NK-92 (cell line): Measurements from ENCODE around the gene TRMT5.

Source experiments
- DNase-seq: peaks from one replicate; lab custom pipeline; 2025; ENCODE audit not compliant: unreplicated experiment; lab: John Stamatoyannopoulos, UW

Gene TRMT5, protein sequence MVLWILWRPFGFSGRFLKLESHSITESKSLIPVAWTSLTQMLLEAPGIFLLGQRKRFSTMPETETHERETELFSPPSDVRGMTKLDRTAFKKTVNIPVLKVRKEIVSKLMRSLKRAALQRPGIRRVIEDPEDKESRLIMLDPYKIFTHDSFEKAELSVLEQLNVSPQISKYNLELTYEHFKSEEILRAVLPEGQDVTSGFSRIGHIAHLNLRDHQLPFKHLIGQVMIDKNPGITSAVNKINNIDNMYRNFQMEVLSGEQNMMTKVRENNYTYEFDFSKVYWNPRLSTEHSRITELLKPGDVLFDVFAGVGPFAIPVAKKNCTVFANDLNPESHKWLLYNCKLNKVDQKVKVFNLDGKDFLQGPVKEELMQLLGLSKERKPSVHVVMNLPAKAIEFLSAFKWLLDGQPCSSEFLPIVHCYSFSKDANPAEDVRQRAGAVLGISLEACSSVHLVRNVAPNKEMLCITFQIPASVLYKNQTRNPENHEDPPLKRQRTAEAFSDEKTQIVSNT

DNA sequence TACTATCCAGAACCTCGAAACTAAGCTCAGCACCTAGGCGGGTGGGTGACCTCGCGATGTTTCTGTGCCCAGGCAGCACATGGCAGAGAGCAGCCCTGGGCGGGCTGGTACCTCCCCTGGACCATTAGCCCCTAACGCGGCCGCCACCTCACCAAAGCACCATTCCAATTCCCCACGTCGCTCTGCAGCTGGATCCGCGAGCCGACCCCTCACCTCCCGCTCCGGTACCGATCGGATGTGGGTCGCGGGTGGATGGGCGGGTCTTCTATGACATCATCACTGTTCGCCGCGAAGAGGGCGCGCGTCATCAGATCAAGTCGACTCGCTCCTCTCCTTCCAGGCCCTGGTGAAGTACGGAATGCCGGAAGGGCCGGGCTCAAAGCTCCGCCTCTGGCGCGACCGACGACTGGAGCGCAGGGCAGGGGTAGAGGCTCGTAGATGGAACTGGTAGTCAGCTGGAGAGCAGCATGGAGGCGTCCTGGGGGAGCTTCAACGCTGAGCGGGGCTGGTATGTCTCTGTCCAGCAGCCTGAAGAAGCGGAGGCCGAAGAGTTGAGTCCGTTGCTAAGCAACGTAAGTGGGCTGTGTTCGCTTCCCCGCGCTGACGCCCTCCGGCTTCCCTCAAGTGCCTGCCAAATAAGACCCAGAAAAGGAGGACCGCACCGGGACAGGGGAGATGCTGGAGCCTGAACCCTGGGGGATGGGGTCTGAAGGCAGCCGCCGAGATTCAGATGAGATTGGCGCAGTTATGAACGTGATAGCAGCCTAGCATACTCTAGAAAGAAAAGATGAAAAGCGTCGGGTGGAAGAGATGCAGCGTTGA, at the start of gene TRMT5, which contains the start of gene SLC38A6:
Gene TRMT5, minus strand, starts transcription at position 269 of the 822 bp plus-strand sequence. Its CDS starts 106 bp downstream, at position 163.
Gene SLC38A6, plus strand, starts transcription at position 435 of the 822 bp plus-strand sequence. Its CDS starts 33 bp downstream, at position 468.
- DNase-seq, result peak; percentile 39

DNA sequence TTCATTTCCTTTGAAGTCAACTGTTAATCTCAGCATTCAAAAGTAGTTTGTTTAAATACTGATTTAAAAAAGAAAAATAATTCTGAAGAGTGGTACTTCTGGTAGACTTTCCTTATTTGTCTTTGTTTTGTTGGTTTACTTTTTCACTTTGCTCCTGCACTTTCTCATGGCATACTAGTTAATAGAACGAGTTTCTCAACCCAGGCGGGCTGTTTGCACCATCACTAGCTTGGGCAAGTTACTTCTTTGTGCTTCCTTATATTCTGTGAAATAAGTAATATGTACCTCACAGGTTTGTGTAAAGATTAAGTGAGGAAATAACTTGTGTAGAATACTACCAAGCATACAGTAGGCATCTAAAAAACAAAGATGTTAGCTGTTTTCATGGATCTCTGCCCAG, 45.6 kb upstream of the TRMT5 start:
- DNase-seq, result no peak

DNA sequence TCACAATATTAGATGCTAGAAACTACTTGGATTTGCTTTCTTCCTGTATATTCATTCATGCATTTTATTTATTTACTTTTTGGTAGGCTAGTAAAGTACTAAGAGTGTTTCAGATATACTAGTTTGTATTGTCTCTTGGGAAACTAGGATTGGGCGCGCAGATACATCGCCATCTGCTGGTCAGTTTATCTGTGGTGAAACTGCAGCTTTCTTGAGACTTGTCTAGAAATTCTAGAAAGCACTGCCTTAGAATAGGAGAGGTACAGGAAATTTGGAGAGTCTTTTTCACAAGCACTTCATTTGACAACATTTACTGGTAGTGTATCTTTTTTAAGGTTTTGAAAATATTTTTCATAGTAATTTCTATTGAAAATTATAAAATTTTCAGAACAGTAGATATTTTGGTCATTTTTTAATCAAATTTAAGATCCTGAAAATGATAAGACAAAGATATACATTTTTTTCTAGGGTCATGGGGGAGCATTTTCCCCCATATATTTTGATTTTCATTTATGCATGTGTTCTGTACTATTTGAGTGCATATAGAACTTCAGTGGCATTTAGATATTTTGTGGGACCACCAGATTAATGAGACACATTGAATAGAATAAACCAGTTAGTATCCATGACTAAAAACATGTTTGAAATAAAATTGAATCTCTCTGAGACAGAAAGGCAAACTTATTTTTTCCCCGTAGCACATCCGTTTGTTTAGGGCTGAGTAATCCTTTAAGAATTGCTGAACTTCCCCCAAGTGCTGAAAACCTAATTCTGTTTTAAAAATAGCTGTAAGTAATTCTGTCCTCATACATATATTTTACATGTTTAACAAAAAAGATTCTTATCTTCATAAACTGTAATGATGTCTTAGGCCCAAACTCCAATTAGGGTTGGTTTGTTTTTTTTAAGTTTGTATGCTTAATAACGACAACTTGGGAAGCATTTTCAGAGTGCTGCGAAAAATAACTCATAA, 44.7 kb upstream of the TRMT5 start:
- no peak for DNase-seq

DNA sequence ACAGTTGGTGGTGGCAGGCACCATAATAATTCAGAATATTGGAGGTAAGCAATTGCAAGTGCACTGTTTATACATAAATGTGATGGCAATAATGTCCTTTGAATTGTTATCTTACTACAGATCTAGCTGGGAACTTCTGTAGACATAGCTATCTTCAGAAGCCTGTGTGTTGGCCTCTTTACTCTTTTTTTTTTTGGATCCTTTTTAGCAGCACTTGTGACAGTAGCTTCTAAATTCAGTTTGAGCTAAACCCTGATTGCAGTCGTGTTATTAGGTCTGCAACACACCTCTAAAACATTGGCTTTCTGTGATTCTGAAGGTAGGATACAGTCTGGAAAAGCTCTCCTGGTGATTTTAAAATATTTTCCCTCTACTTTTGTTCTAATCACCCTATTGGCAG, 38.7 kb upstream of the TRMT5 start:
- DNase-seq, result no peak

DNA sequence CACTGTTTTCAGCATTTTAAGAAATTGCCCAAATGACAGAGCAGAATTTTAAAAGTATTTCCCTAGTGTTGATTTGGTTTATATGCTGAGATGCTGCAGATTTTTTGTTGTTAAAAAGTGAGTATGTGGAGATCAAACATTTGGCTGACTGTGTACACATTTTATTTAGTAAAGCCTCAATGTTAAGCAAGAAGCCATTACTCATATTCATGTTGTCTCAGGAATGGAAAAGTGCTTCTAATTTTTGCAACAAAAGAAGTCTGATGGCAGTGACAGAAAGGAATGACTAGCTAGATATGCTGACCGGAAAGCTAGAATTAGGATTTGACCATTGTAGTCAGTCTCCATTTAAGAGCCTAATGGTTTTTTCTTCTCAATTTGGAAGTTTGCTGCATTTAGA, 22.7 kb upstream of the TRMT5 start:
- no peak for DNase-seq

DNA sequence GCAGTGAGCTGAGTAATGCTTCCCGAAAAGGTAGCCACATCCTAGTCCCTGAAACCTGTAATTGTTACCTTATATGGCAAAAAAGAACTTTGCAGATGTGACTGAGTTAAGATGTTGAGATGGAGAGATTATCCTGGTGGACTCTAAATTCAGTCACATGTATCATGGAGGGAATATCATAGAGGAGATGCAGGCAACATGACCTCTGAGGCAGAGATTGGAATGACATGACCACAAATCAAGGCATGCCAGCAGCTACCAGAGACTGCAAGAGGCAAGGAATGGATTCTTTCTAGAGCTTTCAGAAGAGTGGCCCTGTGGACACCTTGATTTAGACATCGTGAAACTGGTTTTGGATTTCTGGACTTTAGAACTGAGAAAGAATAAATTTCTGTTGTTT, 18.7 kb upstream of the TRMT5 start:
- DNase-seq, result no peak

DNA sequence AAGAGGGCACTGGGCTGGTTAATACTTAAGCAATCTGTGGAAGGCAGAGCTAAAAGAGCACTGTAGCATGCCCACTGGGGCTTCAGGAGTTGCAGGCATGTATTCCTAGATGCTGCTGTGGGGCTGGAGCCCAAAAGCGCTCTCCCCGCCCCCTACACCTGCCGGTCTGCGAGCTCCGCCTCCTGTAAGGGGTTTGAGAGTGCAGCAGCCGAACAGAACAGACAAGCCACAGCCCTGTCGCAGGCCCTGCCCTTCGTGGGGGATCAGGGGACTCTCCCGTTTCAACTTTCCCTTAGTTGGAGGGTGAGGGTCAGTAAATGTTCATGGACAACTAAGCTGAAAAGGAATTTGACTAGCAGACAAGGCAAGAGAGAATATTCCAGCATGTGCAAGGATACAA, 17.7 kb upstream of the TRMT5 start:
- DNase-seq, result no peak

DNA sequence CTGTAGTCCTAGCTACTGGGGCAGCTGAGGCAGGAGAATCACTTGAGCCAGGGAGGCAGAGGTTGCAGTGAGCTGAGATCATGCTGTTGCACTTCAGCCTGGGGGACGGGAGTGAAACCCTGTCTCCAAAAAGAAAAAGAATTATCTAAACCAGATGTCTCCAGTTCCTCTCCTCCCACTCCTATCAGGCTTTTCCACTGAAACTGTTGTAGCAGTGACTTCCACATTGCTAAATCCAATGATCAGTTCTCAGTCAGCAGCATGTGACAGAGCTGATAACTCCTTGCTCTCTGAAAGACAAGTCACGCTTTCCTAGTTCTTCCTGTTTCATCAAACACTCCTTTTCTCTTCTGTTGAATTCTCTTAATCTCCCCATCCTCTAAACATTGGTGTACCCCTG, 8.7 kb upstream of the TRMT5 start:
- DNase-seq, result no peak

DNA sequence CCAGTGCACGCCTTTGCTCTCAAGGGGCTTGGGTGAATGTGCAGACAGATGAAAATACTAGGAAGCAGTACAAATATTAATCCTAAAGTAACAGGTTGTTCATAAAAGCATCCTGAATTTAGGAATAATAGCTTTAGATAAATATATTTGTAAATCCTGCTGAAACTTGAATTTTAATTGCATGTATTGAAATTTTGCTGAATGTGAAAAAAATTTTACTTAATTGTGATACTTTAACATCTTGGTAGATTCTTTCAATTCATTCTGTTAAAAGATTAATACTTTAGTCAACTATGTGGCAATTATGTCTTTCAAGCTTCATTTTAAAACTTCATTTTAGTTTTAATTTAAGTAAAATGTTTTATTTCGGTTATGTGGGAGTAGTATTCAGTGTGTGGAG, 5.6 kb upstream of the TRMT5 start:
- no peak for DNase-seq

DNA sequence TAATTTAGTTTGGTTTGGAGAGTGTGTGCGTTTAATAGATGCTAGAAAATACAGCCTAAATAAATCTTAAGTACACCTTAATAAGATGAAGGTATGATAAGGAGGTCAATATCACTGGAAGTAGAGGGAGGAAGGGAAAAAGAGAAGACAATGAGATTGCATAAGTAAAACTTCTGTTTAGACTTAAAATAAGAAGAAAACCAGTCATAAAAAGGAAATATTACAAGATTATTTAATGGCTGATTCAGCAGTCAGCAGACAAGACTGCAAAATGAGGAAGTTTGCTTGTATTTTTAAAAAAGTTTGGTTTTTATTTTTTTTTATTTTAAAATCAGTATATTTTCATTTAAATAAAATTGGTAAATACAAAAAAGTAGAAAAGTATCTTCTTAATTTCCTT, 3.3 kb upstream of the TRMT5 start:
- no peak for DNase-seq

DNA sequence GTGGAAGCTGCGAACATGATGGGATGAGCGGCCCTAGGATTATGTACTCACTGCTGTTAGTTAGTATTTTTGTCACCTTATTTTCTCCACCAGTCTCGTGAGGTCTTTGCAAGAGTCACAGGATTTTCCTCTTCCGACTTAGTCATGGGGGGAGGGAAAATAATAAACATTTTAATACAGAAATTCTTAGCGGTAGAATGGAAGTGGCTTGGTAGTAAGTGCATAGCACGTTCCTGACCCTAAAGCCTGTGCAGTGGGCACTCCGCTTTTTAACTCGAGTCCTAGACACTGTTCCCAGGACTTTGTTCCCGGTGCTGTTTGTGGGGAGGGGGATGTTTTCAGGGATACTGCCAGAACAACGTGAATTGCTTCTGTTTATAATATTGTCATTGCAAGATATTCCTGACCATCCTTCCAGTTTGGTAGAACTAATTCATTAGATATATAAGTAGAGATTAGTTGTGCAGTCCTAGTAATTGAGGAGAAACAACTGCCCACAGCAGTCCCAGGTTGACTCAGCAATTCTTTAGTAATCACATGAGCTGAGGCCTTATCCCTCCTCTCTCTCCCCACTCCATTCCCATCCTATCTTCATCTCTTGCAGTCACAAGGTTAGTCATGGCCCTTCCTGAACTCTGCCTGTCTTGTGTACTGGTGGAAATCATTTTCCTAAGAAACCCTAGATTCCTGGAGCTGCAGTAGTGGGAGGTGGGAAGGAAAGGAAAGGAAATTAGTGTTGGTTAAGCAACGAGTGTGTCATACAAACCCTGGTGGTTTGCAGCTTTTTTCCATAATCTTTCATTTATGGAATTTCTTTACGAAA, 965 bp upstream of the TRMT5 start:
- DNase-seq, result no peak

DNA sequence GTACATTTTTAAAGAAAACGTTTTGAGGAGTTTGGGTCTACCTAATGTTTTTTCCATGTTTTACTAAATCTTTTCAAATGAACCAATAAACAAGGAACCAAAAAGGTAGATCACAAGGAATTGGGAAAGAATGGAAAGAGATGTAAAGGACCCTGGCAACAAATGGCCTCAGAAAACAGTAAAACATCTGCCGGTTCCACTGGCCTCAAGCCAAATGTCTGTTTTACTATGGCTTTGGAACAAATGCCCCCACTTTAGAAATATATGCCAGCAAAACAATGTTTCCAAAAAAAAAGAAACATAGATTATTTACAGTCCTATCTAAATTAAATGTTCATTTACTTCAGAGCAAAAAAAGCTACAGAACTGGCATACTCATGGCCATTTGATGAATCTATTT, 3.0 kb downstream of the TRMT5 start:
- no peak for DNase-seq

DNA sequence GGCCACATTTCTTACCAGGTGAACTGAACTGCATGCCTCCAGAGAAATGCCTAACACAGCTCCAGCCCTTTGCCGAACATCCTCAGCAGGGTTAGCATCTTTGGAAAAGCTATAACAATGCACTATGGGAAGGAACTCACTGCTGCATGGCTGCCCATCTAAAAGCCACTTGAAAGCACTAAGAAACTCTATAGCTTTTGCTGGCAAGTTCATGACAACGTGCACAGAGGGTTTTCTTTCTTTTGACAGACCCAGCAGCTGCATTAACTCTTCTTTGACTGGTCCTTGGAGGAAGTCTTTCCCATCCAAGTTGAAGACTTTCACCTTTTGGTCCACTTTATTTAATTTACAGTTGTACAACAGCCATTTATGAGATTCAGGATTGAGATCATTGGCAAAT, 5.3 kb downstream of the TRMT5 start:
- no peak for DNase-seq

DNA sequence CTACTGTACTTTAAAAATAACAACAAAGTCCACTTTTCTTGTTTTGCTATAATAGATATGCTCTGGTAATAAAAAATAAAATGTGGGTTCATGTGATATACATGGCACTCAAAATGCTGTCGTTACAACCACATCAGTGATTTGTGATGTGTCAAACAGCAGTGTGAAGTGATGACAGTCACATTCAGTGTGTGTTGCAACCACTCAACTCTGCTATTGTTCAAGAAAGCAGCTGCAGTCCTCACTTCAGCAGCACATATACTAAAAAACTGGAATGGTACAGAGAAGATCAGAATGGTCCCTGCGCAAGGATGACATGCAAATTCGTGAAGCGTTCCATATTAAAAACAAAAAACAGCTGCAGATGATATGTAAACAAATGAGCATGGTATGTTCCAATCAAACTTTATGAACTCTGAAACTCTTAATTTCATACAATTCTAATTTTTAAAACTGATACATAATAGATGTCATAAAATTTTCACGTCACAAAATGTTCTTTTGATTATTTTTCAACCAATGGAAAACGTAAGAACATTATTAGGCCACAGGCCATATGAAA, 6.7 kb downstream of the TRMT5 start:
- no peak for DNase-seq

DNA sequence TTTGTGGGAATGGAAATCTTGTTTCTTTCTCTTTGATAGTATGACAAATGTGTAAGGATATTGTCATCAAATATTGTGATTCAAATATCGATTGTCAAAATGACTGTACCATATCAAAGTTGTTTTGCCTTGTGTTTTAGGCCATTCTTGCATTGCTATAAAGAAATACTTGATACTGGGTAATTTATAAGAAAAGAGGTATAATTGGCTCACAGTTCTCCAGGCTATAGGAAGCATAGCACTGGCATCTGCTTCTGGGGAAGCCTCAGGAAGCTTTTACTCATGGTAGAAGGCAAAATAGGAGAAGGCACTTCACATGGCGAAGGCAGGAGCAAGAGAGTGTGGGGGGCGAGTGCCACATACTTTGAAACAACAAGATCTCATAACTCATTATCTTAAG, 7.8 kb downstream of the TRMT5 start:
- no peak for DNase-seq

DNA sequence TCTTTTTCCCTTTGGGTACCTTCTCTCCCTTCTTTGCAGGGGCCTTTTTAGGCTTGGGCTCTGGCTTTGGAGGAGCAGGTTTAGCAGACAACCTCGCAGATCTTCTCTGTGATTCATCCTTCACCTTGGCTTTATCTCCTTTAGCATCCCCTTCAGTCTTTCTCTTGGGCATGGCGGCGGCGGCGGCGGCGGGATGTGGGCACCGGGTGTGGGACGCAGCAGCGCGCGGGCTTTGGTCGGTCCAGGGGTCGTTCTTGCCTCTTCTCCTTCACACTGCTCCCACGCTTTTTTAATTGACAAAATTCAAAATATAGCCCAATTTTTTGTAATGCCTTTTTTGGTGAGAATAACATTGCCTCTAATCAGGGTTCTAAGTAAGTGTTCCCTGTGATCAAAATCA, 8.6 kb downstream of the TRMT5 start:
- DNase-seq, result no peak

DNA sequence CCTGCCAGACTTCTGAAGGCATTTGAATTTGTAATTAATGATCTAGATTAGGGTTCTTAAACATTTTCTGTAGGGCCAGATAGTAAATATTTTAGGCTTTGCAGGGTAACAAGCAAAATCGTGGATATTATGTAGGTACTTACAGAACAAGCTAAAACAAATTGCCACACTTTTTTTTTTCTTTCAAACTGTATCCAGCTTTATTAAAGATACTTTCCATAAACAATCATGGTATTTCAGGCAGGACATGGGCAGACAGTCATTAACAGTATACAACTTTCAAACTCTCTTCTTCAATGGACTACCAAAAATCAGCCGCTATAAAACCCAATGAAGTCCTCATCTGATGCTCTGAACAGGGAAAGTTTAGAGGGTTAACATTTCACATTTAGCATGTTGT, 9.6 kb downstream of the TRMT5 start:
- DNase-seq, result no peak

DNA sequence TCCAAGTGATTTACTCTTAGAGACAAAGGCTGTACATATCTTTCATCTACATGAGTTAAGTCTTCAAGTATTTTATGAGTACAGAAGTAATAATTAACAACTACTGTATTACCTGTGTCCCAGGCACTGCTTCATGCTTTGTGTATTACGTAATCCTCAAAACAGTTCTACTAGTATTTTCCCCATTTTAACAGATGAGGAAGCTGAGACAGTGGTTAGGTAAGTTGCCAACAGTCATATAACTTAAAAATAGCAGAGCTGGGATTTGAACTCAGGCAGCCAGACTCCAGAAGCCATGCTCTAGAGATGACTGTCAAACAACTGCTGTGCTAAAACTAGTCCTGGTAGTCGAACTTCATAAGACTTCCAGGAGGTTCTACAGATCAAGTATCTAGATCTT, 10.7 kb downstream of the TRMT5 start:
- no peak for DNase-seq

DNA sequence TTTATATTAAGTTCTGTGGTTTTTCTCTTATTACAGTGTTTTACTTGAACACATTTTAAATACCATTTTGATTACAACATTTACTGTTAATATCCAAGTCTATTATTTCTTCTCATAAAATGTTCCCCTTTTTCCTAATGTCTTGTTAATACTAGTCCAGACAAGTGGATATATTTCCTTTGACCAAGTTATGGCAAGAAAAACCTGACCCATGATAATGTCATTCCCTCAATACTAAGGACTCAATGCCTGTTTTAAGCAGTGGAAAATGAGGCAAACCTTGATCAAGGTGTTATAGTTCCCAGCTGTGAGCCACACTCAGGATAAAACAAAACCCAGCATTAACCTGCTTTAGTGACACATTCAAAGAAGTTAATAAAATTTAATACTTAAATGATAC, 12.2 kb downstream of the TRMT5 start:
- DNase-seq, result no peak

DNA sequence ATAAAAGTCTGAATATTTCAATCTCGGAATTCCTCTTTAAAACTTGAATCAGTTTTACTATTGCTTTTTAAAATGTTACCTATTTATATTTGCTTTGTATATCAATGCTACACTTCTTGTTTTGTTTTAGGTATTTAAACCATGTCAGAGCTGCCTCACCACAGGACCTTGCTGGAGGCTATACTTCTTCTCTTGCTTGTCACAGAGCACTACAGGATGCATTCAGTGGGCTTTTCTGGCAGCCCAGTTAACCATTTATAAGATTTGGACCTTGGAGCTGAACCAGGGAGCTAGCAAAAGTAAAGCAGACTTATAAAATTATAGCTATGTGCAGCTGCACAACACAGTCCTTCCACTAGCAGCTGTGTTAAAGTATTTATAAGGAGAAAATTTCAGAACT, 12.8 kb downstream of the TRMT5 start:
- no peak for DNase-seq
